Endothelial cell of umbilical vein (primary cell): ENCODE data around the gene DPP10. TPM values are rescaled to one million over a fixed set of nuclear protein-coding genes. Genes with fewer than 3 reads are reported as not detected.

Source experiments
- BruUV-seq: library from RNA; stranded (reverse); fragments of 400-500 nt; replicated peaks from 2 replicates; lab custom pipeline; 2021; lab: Mats Ljungman, UMichigan
- CTCF ChIA-PET: fragments of 300-600, 350-600 bp; sonication (Branson Sonifier 250); formaldehyde crosslinking; loops from one replicate; lab custom pipeline; 2021; ENCODE audit warnings: antibody characterized with exemption, inconsistent platforms; lab: Charles Lee
- POLR2A ChIA-PET: fragments of 300-600, 350-600 bp; sonication (Branson Sonifier 250); formaldehyde crosslinking; loops from one replicate; lab custom pipeline; 2021; ENCODE audit warnings: antibody characterized with exemption, inconsistent platforms; lab: Charles Lee
- DNase-seq: peaks from one replicate; pipeline ENCODE4 v3.0.0-alpha.2; 2011; ENCODE audit warnings: low read depth, low spot score
- FAIRE-seq: peaks from 2 replicates; lab custom pipeline; 2011; peaks lifted over from hg19 to GRCh38; lab: Jason Lieb, UNC
- H2AFZ ChIP-seq: 2 replicates; pipeline ENCODE4 v1.6.0; 2012; ENCODE audit warnings: low read depth, low read length, control low read depth, inconsistent platforms
- H3K27ac ChIP-seq: 2 replicates; pipeline ENCODE4 v1.5.1; 2011; ENCODE audit warnings: low read depth, mild to moderate bottlenecking, control low read depth, low read length, moderate library complexity; ENCODE audit not compliant: insufficient read depth
- H3K27me3 ChIP-seq, 2 experiments: 2 replicates each; pipeline versions ENCODE4 v1.6.0 to v1.6.1; 2011; ENCODE audit warnings: low read length in 2 of 2, mixed read lengths in 1 of 2; ENCODE audit not compliant: control insufficient read depth in 2 of 2, insufficient read depth in 2 of 2
- H3K36me3 ChIP-seq, 2 experiments: 2 replicates in 1 of 2; 3 replicates in 1 of 2; pipeline ENCODE4 v1.5.1; 2011; ENCODE audit warnings: low read length in 2 of 2, mild to moderate bottlenecking in 1 of 2, moderate library complexity in 1 of 2; ENCODE audit not compliant: control insufficient read depth in 2 of 2, insufficient read depth in 2 of 2; ENCODE audit errors: extremely low read depth in 1 of 2
- H3K4me1 ChIP-seq: 3 replicates; pipeline ENCODE4 v1.5.1; 2011; ENCODE audit warnings: mild to moderate bottlenecking, low read length; ENCODE audit not compliant: control insufficient read depth, insufficient read depth; ENCODE audit errors: extremely low read depth
- H3K4me2 ChIP-seq: 2 replicates; pipeline ENCODE4 v1.6.1; 2011; ENCODE audit warnings: low read length, control low read depth, mixed read lengths; ENCODE audit not compliant: insufficient read depth
- H3K4me3 ChIP-seq, 3 experiments: fragments of 200-600 bp in 1 of 3; sonication (generic), shearing (Covaris generic) in 1 of 3; replicated peaks in 1 of 3; 2 replicates each; pipeline ENCODE4 v1.5.1; 2011 to 2016; ENCODE audit warnings: control low read depth in 3 of 3, low read length in 3 of 3, mild to moderate bottlenecking in 2 of 3, inconsistent platforms in 1 of 3, low read depth in 1 of 3, moderate library complexity in 1 of 3; ENCODE audit not compliant: insufficient read depth in 1 of 3
- H3K79me2 ChIP-seq: 2 replicates; pipeline ENCODE4 v1.6.0; 2012; ENCODE audit warnings: low read length, inconsistent platforms; ENCODE audit not compliant: control insufficient read depth, insufficient read depth
- H3K9ac ChIP-seq: replicated peaks from 2 replicates; pipeline ENCODE3; 2011; ENCODE audit warnings: low read length, control low read depth; ENCODE audit not compliant: insufficient read depth; ENCODE audit errors: extremely low read depth
- H3K9me1 ChIP-seq: replicated peaks from 3 replicates; pipeline ENCODE4 v1.6.0; 2011; ENCODE audit warnings: mild to moderate bottlenecking, low read length; ENCODE audit not compliant: control insufficient read depth, insufficient read depth; ENCODE audit errors: extremely low read depth
- H3K9me3 ChIP-seq: replicated peaks from 2 replicates; pipeline ENCODE4 v1.5.1; 2012; ENCODE audit warnings: low read length, inconsistent platforms; ENCODE audit not compliant: control insufficient read depth, insufficient read depth
- H4K20me1 ChIP-seq: replicated peaks from 2 replicates; pipeline ENCODE3; 2011; ENCODE audit warnings: mild to moderate bottlenecking, low read length; ENCODE audit not compliant: control insufficient read depth, insufficient read depth; ENCODE audit errors: extremely low read depth
- EZH2 ChIP-seq: IDR thresholded peaks from 2 replicates; pipeline ENCODE4 v1.6.1; 2012; ENCODE audit warnings: borderline replicate concordance, low read depth, mild to moderate bottlenecking, moderate library complexity, low read length, inconsistent platforms; ENCODE audit not compliant: severe bottlenecking
- FOS ChIP-seq: IDR thresholded peaks from 2 replicates; pipeline ENCODE4 v1.6.1; 2011; ENCODE audit warnings: mild to moderate bottlenecking, low read length, moderate library complexity, borderline replicate concordance; ENCODE audit not compliant: insufficient read depth
- GATA2 ChIP-seq: IDR thresholded peaks from 2 replicates; pipeline ENCODE4 v1.7.0; 2011; ENCODE audit warnings: low read depth, mild to moderate bottlenecking, moderate library complexity, mixed read lengths, low read length; ENCODE audit not compliant: insufficient read length, insufficient read depth
- JUN ChIP-seq: IDR thresholded peaks from 2 replicates; pipeline ENCODE4 v1.6.1; 2011; ENCODE audit warnings: borderline replicate concordance, low read depth; ENCODE audit not compliant: insufficient read length, insufficient read depth
- MYC ChIP-seq: IDR thresholded peaks from one replicate; pipeline ENCODE4 v1.6.1; 2011; ENCODE audit warnings: mild to moderate bottlenecking, low read depth, low read length
- POLR2A ChIP-seq: IDR thresholded peaks from 2 replicates; pipeline ENCODE4 v1.6.1; 2012; ENCODE audit warnings: low read depth, mild to moderate bottlenecking, control low read depth, low read length
- POLR2AphosphoS5 ChIP-seq: IDR thresholded peaks from 2 replicates; pipeline ENCODE4 v1.6.1; 2012; ENCODE audit warnings: low read depth, mild to moderate bottlenecking, control low read depth, low read length, moderate library complexity; ENCODE audit not compliant: insufficient read depth
- dilution Hi-C: fragments of 300-500 bp; cut with MboI; formaldehyde crosslinking; loops from one replicate; pipeline ENCODE4 v1.15.0; 2019; ENCODE audit warnings: low sequenced_read_pairs; ENCODE audit not compliant: extremely low pct_ligation_motif_present
- intact Hi-C: fragments of 100-400 bp; cut with micrococcal nuclease; formaldehyde crosslinking; loops from one replicate; pipeline ENCODE4 v1.10.0; 2022
- polyA plus RNA-seq, 4 experiments: library from polyadenylated mRNA; depleted of rRNA in 3 of 4; stranded (reverse) in 3 of 4; unstranded in 1 of 4; fragments of >200 nt; gene quantifications; 2 replicates each; pipeline versions ENCODE4 v1.2.1 to v1.2.3, GENCODE V29; 2011 to 2012; ENCODE audit warnings: missing spikeins in 1 of 4
- total RNA-seq: library from RNA; stranded (reverse); gene quantifications from 2 replicates; pipeline ENCODE4 v1.2.3, GENCODE V29; 2021
- TF ChIP-seq, protein P1 (sequence below): IDR thresholded peaks from 2 replicates; pipeline ENCODE4 v1.6.1; 2011; ENCODE audit not compliant: insufficient read depth, insufficient read length
- TF ChIP-seq, protein P2 (sequence below), 2 donors: IDR thresholded peaks; 1 replicate in 1 of 2; 2 replicates in 1 of 2; pipeline ENCODE4 v1.5.1; 2011; ENCODE audit warnings: low read length in 2 of 2, mild to moderate bottlenecking in 2 of 2, moderate library complexity in 2 of 2, control low read depth in 1 of 2, inconsistent platforms in 1 of 2, low read depth in 1 of 2; ENCODE audit not compliant: insufficient read depth in 1 of 2; ENCODE audit errors: extremely low read depth in 1 of 2

Gene DPP10
- total and polyA plus RNA-seq, 2 donors (not counting 3 experiments of a cell fraction or from before 2014, with no cell fraction given): not detected

DNA sequence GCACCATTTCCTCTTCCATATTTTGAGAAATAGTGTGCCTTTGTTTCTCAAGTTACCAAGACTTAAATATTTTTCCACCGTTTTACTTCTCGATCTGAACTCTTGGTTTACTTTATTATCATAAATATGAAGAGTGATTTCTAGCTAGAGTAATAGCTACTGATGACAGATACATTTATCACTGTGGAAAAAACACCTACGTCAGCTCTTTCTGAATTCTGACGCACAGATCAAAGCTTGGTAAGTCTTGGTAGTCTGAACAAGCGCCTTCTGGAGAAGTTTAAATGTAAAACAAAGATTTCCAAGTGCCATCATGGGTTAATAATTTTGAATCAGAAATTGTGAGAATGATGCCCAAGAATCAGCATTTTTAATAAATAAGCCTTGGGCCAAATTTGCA, 367.7 kb downstream of the DPP10 start:
- dilution Hi-C loops (no loop called here), intact Hi-C loops (no loop called here)
- Histone ChIP-seq H3K9me1 (no peaks in the 10 kb centered on the region), H3K27me3 (no peaks in the 10 kb centered on the region), H3K4me2 (no peak overlapping the region), H3K9me3 (no peaks in the 10 kb centered on the region), H3K4me3 (no peak overlapping the region), H3K27ac (no peak overlapping the region), H3K79me2 (no peaks in the 10 kb centered on the region), H2AFZ (no peak overlapping the region), H4K20me1 (no peaks in the 10 kb centered on the region), H3K9ac (no peak overlapping the region), H3K36me3 (no peaks in the 10 kb centered on the region), H3K4me1 (no peaks in the 10 kb centered on the region)
- FAIRE-seq: no peak
- POLR2A ChIA-PET: no interaction called here
- CTCF ChIA-PET: no interaction called here
- BruUV-seq: no TSS peak
- DNase-seq: no peak
- TF ChIP-seq EZH2 (no peak), FOS (no peak), POLR2A (no peak), POLR2AphosphoS5 (no peak), MYC (no peak), JUN (no peak), GATA2 (no peak)
- TF ChIP-seq, protein P1, sequence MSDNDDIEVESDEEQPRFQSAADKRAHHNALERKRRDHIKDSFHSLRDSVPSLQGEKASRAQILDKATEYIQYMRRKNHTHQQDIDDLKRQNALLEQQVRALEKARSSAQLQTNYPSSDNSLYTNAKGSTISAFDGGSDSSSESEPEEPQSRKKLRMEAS: no peak
- TF ChIP-seq, protein P2, sequence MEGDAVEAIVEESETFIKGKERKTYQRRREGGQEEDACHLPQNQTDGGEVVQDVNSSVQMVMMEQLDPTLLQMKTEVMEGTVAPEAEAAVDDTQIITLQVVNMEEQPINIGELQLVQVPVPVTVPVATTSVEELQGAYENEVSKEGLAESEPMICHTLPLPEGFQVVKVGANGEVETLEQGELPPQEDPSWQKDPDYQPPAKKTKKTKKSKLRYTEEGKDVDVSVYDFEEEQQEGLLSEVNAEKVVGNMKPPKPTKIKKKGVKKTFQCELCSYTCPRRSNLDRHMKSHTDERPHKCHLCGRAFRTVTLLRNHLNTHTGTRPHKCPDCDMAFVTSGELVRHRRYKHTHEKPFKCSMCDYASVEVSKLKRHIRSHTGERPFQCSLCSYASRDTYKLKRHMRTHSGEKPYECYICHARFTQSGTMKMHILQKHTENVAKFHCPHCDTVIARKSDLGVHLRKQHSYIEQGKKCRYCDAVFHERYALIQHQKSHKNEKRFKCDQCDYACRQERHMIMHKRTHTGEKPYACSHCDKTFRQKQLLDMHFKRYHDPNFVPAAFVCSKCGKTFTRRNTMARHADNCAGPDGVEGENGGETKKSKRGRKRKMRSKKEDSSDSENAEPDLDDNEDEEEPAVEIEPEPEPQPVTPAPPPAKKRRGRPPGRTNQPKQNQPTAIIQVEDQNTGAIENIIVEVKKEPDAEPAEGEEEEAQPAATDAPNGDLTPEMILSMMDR (IDR thresholded peaks at IDR 0.05; ENCODE audit: extremely low read depth in 1 of 2, insufficient read depth in 1 of 2, low read depth in 1 of 2, low read length in 2 of 2): no peak
